Activated CD8-positive, alpha-beta T cell treated with anti-CD3 and anti-CD28 coated beads, Interleukin-2, amount 10 ng/mL, durations not matched to agents 7 days and 5 days (primary cell): ENCODE measurements around the gene HSPH1. TPM values are rescaled to one million over a fixed set of nuclear protein-coding genes. Genes with fewer than 3 reads are reported as not detected.

Source experiments
- ATAC-seq: fragments of 150-1000 bp; cut with Tn5 transposase; one replicate; pipeline ENCODE4 v1.10.0; 2021; ENCODE audit warnings: moderate library complexity
- CTCF ChIA-PET: fragments of 350-600 bp; sonication (Branson Sonifier 250); formaldehyde crosslinking; loops from one replicate; lab custom pipeline; 2021; ENCODE audit warnings: antibody characterized with exemption; lab: Charles Lee
- POLR2A ChIA-PET: fragments of 350-600 bp; sonication (Branson Sonifier 250); formaldehyde crosslinking; loops from one replicate; lab custom pipeline; 2021; ENCODE audit warnings: antibody characterized with exemption; lab: Charles Lee
- DNase-seq: peaks from one replicate; pipeline ENCODE4 v3.0.0-alpha.2; 2020
- H3K27ac Mint-ChIP-seq: one replicate; pipeline ENCODE4 v1.8.0; 2021; ENCODE audit warnings: mild to moderate bottlenecking, mixed read lengths
- H3K27me3 Mint-ChIP-seq: one replicate; pipeline ENCODE4 v1.8.0; 2021; ENCODE audit warnings: low read depth, mixed read lengths
- H3K36me3 Mint-ChIP-seq: one replicate; pipeline ENCODE4 v1.8.0; 2021; ENCODE audit warnings: low read depth, mixed read lengths
- H3K4me1 Mint-ChIP-seq: one replicate; pipeline ENCODE4 v1.8.0; 2021; ENCODE audit warnings: low read depth, mixed read lengths
- H3K4me3 Mint-ChIP-seq: one replicate; pipeline ENCODE4 v1.8.0; 2021; ENCODE audit warnings: mild to moderate bottlenecking, mixed read lengths
- H3K9me3 Mint-ChIP-seq: one replicate; pipeline ENCODE4 v1.8.0; 2022; ENCODE audit warnings: mixed read lengths; ENCODE audit not compliant: insufficient read depth
- total RNA-seq, 2 experiments: library from RNA; stranded (reverse); gene quantifications; one replicate each; pipeline ENCODE4 v1.2.3, GENCODE V29; 2021

Gene HSPH1
- total RNA-seq, 2 experiments from 2014 or later = 139 to 140 TPM

DNA sequence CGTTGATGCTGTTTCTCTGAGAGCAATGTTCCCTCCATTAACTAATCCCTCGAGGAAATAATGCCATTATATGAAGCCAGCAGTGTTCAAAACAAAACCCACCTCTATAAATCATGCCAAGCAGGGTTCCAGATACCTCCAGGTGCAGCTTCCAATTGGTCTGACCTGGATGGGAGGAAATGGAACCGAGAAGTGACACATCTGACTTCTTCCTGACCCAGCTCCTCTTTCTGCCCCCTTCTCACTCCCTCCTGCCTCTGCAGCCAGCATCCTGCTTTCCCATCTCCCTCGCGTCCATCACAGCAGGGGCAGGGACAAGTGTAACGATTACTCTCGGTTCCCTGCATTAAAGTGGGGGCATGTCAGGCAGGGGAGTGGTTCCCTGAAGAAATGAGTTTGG, 37.5 kb downstream of the HSPH1 start:
- H3K27me3 Mint-ChIP-seq = peaks cover 45% of the 10 kb centered on the region
- peaks cover 9% of the 10 kb centered on the region for H3K4me1 Mint-ChIP-seq
- CTCF ChIA-PET = interaction anchor here (0.7 kb wide), 1 partner anchor 52 kb away, joined by 3 read pairs; no protein-coding TSS in a partner anchor
- no peaks in the 10 kb centered on the region for H3K9me3 Mint-ChIP-seq
- ATAC-seq (no peak), DNase-seq (no peak)
- no peak overlapping the region for H3K27ac Mint-ChIP-seq
- no peak overlapping the region for H3K4me3 Mint-ChIP-seq
- no peaks in the 10 kb centered on the region for H3K36me3 Mint-ChIP-seq
- POLR2A ChIA-PET = no interaction called here

DNA sequence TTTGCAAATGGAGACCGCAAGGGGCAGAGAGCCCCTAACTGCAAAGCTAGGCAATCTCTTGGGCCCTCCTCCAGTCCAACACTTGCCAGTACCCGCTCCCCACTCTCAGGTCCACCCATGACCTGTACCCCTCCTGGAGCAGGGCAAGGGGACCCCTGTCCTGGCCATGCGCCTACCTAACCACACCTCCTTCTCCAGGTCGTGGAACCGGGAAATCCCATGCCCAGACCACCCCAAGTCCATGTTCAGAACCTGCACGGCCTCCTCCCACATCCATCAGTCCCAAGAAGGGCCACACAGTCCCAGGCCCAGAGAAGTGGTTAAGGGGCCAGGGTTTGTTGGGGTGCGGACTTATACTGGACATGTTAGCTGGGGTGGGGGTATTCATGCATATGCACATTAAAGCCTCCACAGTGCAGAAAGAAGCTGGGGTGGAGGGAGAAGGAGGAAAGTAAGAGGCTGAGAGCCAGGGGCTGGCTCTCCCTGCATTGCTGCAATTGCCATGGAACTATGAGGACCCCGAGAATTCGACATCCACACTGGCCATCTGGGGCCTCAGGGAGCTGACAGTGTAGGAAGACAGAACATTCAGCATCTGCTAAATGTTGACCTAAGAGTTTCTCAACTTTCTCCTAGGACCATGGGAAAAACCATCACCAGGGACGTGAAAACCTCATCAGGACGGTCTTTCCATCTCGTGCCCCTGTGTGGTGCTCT, 39.0 kb downstream of the HSPH1 start:
- H3K4me3 Mint-ChIP-seq = no peak overlapping the region
- no peak for ATAC-seq
- peaks cover 9% of the 10 kb centered on the region for H3K4me1 Mint-ChIP-seq
- DNase-seq = no peak
- ChIA-PET CTCF (no interaction called here), POLR2A (no interaction called here)
- H3K9me3 Mint-ChIP-seq = no peaks in the 10 kb centered on the region
- no peak overlapping the region for H3K27ac Mint-ChIP-seq
- peaks cover 48% of the 10 kb centered on the region for H3K27me3 Mint-ChIP-seq
- H3K36me3 Mint-ChIP-seq = no peaks in the 10 kb centered on the region

DNA sequence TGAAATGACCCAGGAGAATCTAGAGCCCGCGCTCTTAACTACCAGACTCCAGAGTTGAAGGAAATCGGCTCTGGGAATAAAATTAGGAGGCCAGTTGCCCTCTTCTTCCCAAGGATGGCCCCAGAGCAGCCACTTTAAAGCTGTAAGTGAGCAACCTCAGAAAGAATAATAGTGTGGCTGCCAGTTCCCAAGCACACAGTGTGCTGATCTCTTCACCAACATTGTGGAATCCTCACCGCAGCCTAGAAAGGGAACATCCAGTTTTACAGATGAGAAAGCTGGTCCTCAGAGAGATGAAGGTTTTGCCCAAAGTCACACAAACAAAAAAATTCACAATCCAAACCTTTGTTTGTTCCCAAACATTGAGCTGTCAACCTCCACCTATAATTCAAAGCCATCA, 39.6 kb downstream of the HSPH1 start:
- Mint-ChIP-seq H3K36me3 (no peaks in the 10 kb centered on the region), H3K4me1 (peaks cover 9% of the 10 kb centered on the region), H3K4me3 (no peak overlapping the region), H3K27me3 (peaks cover 50% of the 10 kb centered on the region), H3K9me3 (no peaks in the 10 kb centered on the region), H3K27ac (no peak overlapping the region)
- CTCF ChIA-PET = interaction anchor here (1.2 kb wide), 1 partner anchor 12 kb away, joined by 3 read pairs; no protein-coding TSS in a partner anchor
- DNase-seq (no peak), ATAC-seq (no peak)
- POLR2A ChIA-PET = no interaction called here

DNA sequence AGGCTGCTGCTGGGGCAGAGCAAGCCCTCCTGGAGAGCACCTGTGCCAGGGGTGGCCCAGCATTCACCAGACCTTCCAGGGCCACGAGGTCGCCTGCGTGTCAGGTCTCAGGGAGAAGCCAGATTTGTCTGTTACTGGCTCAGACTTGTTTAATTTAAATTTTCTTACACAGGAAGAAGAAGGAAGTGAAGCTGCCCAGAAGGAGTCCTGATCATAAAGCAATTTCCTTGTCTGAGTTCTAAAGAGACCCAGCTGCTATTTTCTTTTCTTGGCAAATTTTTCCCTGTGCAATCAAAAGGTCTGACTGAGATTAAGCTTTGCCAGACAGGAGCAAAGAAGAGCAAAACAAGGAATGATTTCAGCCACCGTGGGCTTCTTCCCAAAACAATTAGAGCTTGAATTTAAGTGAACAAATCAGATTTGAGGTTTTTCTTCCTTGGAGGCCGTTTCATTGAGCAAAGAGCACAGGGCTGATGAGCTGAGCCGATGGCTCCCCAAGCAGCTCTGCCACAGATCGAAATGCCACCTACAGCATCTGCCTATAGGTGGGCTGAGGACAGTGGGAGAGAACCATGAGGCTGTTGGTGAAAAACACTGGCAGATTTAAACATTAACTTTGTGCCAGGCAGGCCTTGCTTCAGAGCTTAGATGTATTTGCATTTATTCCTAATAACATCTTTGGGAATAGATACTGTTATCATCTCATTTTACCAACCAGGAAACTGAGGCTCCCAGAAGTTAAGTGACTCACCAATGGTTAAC, 40.1 kb downstream of the HSPH1 start:
- DNase-seq (no peak), ATAC-seq (no peak)
- no peaks in the 10 kb centered on the region for H3K9me3 Mint-ChIP-seq
- peaks cover 53% of the 10 kb centered on the region for H3K27me3 Mint-ChIP-seq
- no peak overlapping the region for H3K27ac Mint-ChIP-seq
- CTCF ChIA-PET = interaction anchor here (1.2 to 1.5 kb wide), 2 partner anchors 13 to 76 kb away, joined by 3 to 4 read pairs; no protein-coding TSS in a partner anchor
- H3K4me1 Mint-ChIP-seq = peaks cover 9% of the 10 kb centered on the region
- no peaks in the 10 kb centered on the region for H3K36me3 Mint-ChIP-seq
- POLR2A ChIA-PET = interaction anchor here (0.7 kb wide), 1 partner anchor 761 kb away, joined by 3 read pairs; no protein-coding TSS in a partner anchor
- H3K4me3 Mint-ChIP-seq = no peak overlapping the region

- CTCF ChIA-PET = interaction anchor here (1.5 kb wide), 1 partner anchor 74 kb away, joined by 4 read pairs; no protein-coding TSS in a partner anchor
Observed at GRCh38 chr13:31119966-31120700, 41.6 kb downstream of the HSPH1 start.

GRCh38 chr13:31119526-31119925, 42.2 kb downstream of the HSPH1 start:
- ChIA-PET POLR2A (interaction anchor here (0.6 kb wide), 1 partner anchor 1520 kb away, joined by 4 read pairs; no protein-coding TSS in a partner anchor), CTCF (no interaction called here)
- no peaks in the 10 kb centered on the region for H3K36me3 Mint-ChIP-seq
- ATAC-seq = no peak
- no peak for DNase-seq
- H3K4me1 Mint-ChIP-seq = peaks cover 9% of the 10 kb centered on the region
- H3K27ac Mint-ChIP-seq = no peak overlapping the region
- H3K4me3 Mint-ChIP-seq = no peak overlapping the region
- peaks cover 59% of the 10 kb centered on the region for H3K27me3 Mint-ChIP-seq
- H3K9me3 Mint-ChIP-seq = no peaks in the 10 kb centered on the region

More at GRCh38 chr13:31119966-31120700, 41.6 kb downstream of the HSPH1 start:
- Mint-ChIP-seq H3K27ac (no peak overlapping the region), H3K27me3 (peaks cover 58% of the 10 kb centered on the region), H3K4me3 (no peak overlapping the region), H3K4me1 (peaks cover 9% of the 10 kb centered on the region), H3K9me3 (no peaks in the 10 kb centered on the region), H3K36me3 (no peaks in the 10 kb centered on the region)
- ATAC-seq (no peak), DNase-seq (no peak)
- POLR2A ChIA-PET = no interaction called here

- CTCF ChIA-PET = interaction anchor here (1.1 kb wide), 2 partner anchors 25 to 72 kb away, joined by 3 read pairs; no protein-coding TSS in a partner anchor
- DNase-seq (no peak), ATAC-seq (no peak)
- Mint-ChIP-seq H3K36me3 (no peaks in the 10 kb centered on the region), H3K27ac (no peak overlapping the region), H3K4me3 (no peak overlapping the region), H3K9me3 (no peaks in the 10 kb centered on the region), H3K4me1 (peaks cover 9% of the 10 kb centered on the region), H3K27me3 (peaks cover 54% of the 10 kb centered on the region)
- POLR2A ChIA-PET = no interaction called here
Observed at GRCh38 chr13:31116224-31116623, 45.5 kb downstream of the HSPH1 start.

DNA sequence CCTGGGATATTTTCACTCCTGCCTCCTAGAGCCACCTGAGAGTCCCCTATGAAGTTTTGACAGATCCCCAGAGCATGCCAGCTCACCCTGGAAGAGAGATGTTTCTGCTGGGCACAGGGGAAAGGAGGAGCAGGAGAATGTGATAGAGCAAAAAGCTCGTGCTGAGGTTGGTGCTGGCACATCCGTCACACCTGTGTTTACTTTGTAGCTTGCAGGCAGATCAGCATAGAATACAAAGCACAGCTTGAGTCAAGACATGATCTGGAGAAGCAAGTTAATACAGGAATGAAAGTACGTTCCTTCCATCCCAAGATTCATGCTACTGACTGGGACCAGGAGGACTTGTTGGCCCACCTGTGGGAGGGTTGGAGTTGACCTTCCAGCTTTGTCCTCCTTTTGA, 46.1 kb downstream of the HSPH1 start:
- Mint-ChIP-seq H3K36me3 (no peaks in the 10 kb centered on the region), H3K4me3 (no peak overlapping the region), H3K4me1 (peaks cover 5% of the 10 kb centered on the region), H3K27ac (no peak overlapping the region), H3K9me3 (no peaks in the 10 kb centered on the region), H3K27me3 (peaks cover 51% of the 10 kb centered on the region)
- ChIA-PET POLR2A (no interaction called here), CTCF (interaction anchor here (0.9 to 1.1 kb wide), 2 partner anchors 26 to 105 kb away, joined by 3 read pairs; no protein-coding TSS in a partner anchor)
- ATAC-seq = no peak
- no peak for DNase-seq

- Mint-ChIP-seq H3K27ac (no peak overlapping the region), H3K4me3 (no peak overlapping the region), H3K9me3 (no peaks in the 10 kb centered on the region), H3K4me1 (no peaks in the 10 kb centered on the region), H3K27me3 (peaks cover 46% of the 10 kb centered on the region), H3K36me3 (no peaks in the 10 kb centered on the region)
- ATAC-seq = no peak
- ChIA-PET POLR2A (no interaction called here), CTCF (no interaction called here)
- no peak for DNase-seq
Observed at GRCh38 chr13:31114641-31115040, 47.1 kb downstream of the HSPH1 start.

GRCh38 chr13:31111136-31111535, 50.6 kb downstream of the HSPH1 start:
- ATAC-seq = no peak
- no peak overlapping the region for H3K4me3 Mint-ChIP-seq
- H3K9me3 Mint-ChIP-seq = no peaks in the 10 kb centered on the region
- no peak for DNase-seq
- no peaks in the 10 kb centered on the region for H3K36me3 Mint-ChIP-seq
- CTCF ChIA-PET = no interaction called here
- POLR2A ChIA-PET = interaction anchor here (1.2 kb wide), 1 partner anchor 19 kb away, joined by 3 read pairs; no protein-coding TSS in a partner anchor
- no peak overlapping the region for H3K27ac Mint-ChIP-seq
- H3K27me3 Mint-ChIP-seq = peaks cover 22% of the 10 kb centered on the region
- no peaks in the 10 kb centered on the region for H3K4me1 Mint-ChIP-seq

- Mint-ChIP-seq H3K4me3 (no peak overlapping the region), H3K36me3 (no peaks in the 10 kb centered on the region), H3K27ac (no peak overlapping the region), H3K4me1 (no peaks in the 10 kb centered on the region), H3K27me3 (peaks cover 18% of the 10 kb centered on the region), H3K9me3 (no peaks in the 10 kb centered on the region)
- POLR2A ChIA-PET = interaction anchor here (0.6 to 1.2 kb wide), 2 partner anchors 19 to 104 kb away, joined by 3 read pairs; no protein-coding TSS in a partner anchor
- DNase-seq = no peak
- no peak for ATAC-seq
- CTCF ChIA-PET = no interaction called here
Observed at GRCh38 chr13:31110617-31111016, 51.1 kb downstream of the HSPH1 start.
